ENCODE measurements around the gene SBF2. TPM values are rescaled to one million over a fixed set of nuclear protein-coding genes. Genes with fewer than 3 reads are reported as not detected.
"Not testable (repeated sequence)": the region's sequence is repeated elsewhere in the genome, so short reads cannot be mapped to it uniquely, and the experiment has no call there.

Gene SBF2
- polyA plus RNA-seq, 3 donors, result 50.0 to 53.0 (median 51.4) TPM

- DNase-seq (ENCODE audit: low read depth in 3 of 3, low spot score in 2 of 3), result peak in 1 of 3 donors; percentile 23
Observed at GRCh38 chr11:10208131-10208575, 85.9 kb downstream of the SBF2 start.

- peak in 1 of 3 donors; percentile 15 for DNase-seq (ENCODE audit: low read depth in 3 of 3, low spot score in 2 of 3)
Observed at GRCh38 chr11:10205928-10206327, 88.1 kb downstream of the SBF2 start.

- no peak for DNase-seq (ENCODE audit: low read depth in 3 of 3, low spot score in 2 of 3)
Observed at GRCh38 chr11:10204021-10204420, 90.0 kb downstream of the SBF2 start.

GRCh38 chr11:10201343-10201742, 92.7 kb downstream of the SBF2 start:
- DNase-seq (ENCODE audit: low read depth in 3 of 3, low spot score in 2 of 3), result no peak

GRCh38 chr11:10197091-10197490, 96.9 kb downstream of the SBF2 start:
- no peak for DNase-seq (ENCODE audit: low read depth in 3 of 3, low spot score in 2 of 3)

- no peak for DNase-seq (ENCODE audit: low read depth in 3 of 3, low spot score in 2 of 3)
Observed at GRCh38 chr11:10192036-10192435, 102.0 kb downstream of the SBF2 start.

GRCh38 chr11:10181811-10182210, 112.2 kb downstream of the SBF2 start:
- DNase-seq (ENCODE audit: low read depth in 3 of 3, low spot score in 2 of 3), result peak in 1 of 3 donors; percentile 4

GRCh38 chr11:10164621-10165020, 129.4 kb downstream of the SBF2 start:
- no peak for DNase-seq (ENCODE audit: low read depth in 3 of 3, low spot score in 2 of 3)

- no peak for DNase-seq (ENCODE audit: low read depth in 3 of 3, low spot score in 2 of 3)
Observed at GRCh38 chr11:10162222-10162621, 131.8 kb downstream of the SBF2 start.

GRCh38 chr11:10160350-10160749, 133.7 kb downstream of the SBF2 start:
- no peak for DNase-seq (ENCODE audit: low read depth in 3 of 3, low spot score in 2 of 3)

- no peak for DNase-seq (ENCODE audit: low read depth in 3 of 3, low spot score in 2 of 3)
Observed at GRCh38 chr11:10158461-10158860, 135.6 kb downstream of the SBF2 start.

GRCh38 chr11:10155793-10156490, 138.1 kb downstream of the SBF2 start:
- no peak for DNase-seq (ENCODE audit: low read depth in 3 of 3, low spot score in 2 of 3)

- DNase-seq (ENCODE audit: low read depth in 3 of 3, low spot score in 2 of 3), result no peak
Observed at GRCh38 chr11:10150800-10151199, 143.2 kb downstream of the SBF2 start.

- DNase-seq (ENCODE audit: low read depth in 3 of 3, low spot score in 2 of 3), result no peak
Observed at GRCh38 chr11:10149553-10149952, 144.5 kb downstream of the SBF2 start.

- DNase-seq (ENCODE audit: low read depth in 3 of 3, low spot score in 2 of 3), result no peak
Observed at GRCh38 chr11:10147195-10147594, 146.8 kb downstream of the SBF2 start.

- DNase-seq (ENCODE audit: low read depth in 3 of 3, low spot score in 2 of 3), result no peak
Observed at GRCh38 chr11:10144954-10145353, 149.1 kb downstream of the SBF2 start.

- DNase-seq (ENCODE audit: low read depth in 3 of 3, low spot score in 2 of 3), result no peak
Observed at GRCh38 chr11:10139656-10140055, 154.4 kb downstream of the SBF2 start.

GRCh38 chr11:10139143-10139542, 154.9 kb downstream of the SBF2 start:
- no peak for DNase-seq (ENCODE audit: low read depth in 3 of 3, low spot score in 2 of 3)

GRCh38 chr11:10134975-10135481, 159.0 kb downstream of the SBF2 start:
- no peak for DNase-seq (ENCODE audit: low read depth in 3 of 3, low spot score in 2 of 3)

- not testable (repeated sequence) for DNase-seq (ENCODE audit: low read depth in 3 of 3, low spot score in 2 of 3)
Observed at GRCh38 chr11:10134226-10134625, 159.8 kb downstream of the SBF2 start.

- not testable (repeated sequence) for DNase-seq (ENCODE audit: low read depth in 3 of 3, low spot score in 2 of 3)
Observed at GRCh38 chr11:10133251-10133650, 160.8 kb downstream of the SBF2 start.

- no peak for DNase-seq (ENCODE audit: low read depth in 3 of 3, low spot score in 2 of 3)
Observed at GRCh38 chr11:10130875-10131274, 163.1 kb downstream of the SBF2 start.

- not testable (repeated sequence) for DNase-seq (ENCODE audit: low read depth in 3 of 3, low spot score in 2 of 3)
Observed at GRCh38 chr11:10129184-10129583, 164.8 kb downstream of the SBF2 start.

Measured in right renal cortex interstitium (tissue), 3 donors.